Caco-2 (cell line): ENCODE results near the gene PITPNB. TPM values are rescaled to one million over a fixed set of nuclear protein-coding genes. Genes with fewer than 3 reads are reported as not detected.

ENCODE experiments used
- BruUV-seq: library from RNA; stranded (reverse); fragments of 400-500 nt; replicated peaks from 2 replicates; lab custom pipeline; 2021; lab: Mats Ljungman, UMichigan
- CTCF ChIA-PET: fragments of 300-600 bp; sonication (Branson Sonifier 250); formaldehyde crosslinking; loops from one replicate; lab custom pipeline; 2022; ENCODE audit warnings: antibody characterized with exemption; lab: Charles Lee
- POLR2A ChIA-PET: fragments of 300-600 bp; sonication (Branson Sonifier 250); formaldehyde crosslinking; loops from one replicate; lab custom pipeline; 2022; ENCODE audit warnings: antibody characterized with exemption; lab: Charles Lee
- DNase-seq, 2 experiments: peaks; one replicate each; pipeline versions ENCODE4 v3.0.0 to v3.0.0-alpha.2; 2020 to 2022
- H3K27me3 ChIP-seq: replicated peaks from 2 replicates; pipeline ENCODE4 v1.6.0; 2011; ENCODE audit warnings: low read length; ENCODE audit not compliant: control insufficient read depth, insufficient read depth
- H3K36me3 ChIP-seq: 2 replicates; pipeline ENCODE4 v1.5.1; 2011; ENCODE audit warnings: low read length; ENCODE audit not compliant: control insufficient read depth, insufficient read depth
- H3K4me1 ChIP-seq: fragments of 250-450 bp; sonication (Bioruptor Pico); 2 replicates; pipeline ENCODE4 v1.5.1; 2020; ENCODE audit warnings: mild to moderate bottlenecking
- H3K4me3 ChIP-seq: 2 replicates; pipeline ENCODE4 v1.5.1; 2011; ENCODE audit warnings: low read depth, mild to moderate bottlenecking, control low read depth, low read length
- H3K9me3 ChIP-seq: fragments of 250-450 bp; sonication (Bioruptor Pico); 2 replicates; pipeline ENCODE4 v1.5.1; 2020; ENCODE audit warnings: mild to moderate bottlenecking, moderate library complexity
- H3K27ac Mint-ChIP-seq: one replicate; pipeline ENCODE4 v1.8.0; 2022; ENCODE audit warnings: mixed read lengths; ENCODE audit not compliant: unreplicated experiment
- H3K27me3 Mint-ChIP-seq: one replicate; pipeline ENCODE4 v1.8.0; 2022; ENCODE audit warnings: mixed read lengths; ENCODE audit not compliant: insufficient read depth, unreplicated experiment
- H3K36me3 Mint-ChIP-seq: one replicate; pipeline ENCODE4 v1.8.0; 2022; ENCODE audit warnings: mild to moderate bottlenecking, mixed read lengths; ENCODE audit not compliant: insufficient read depth, unreplicated experiment
- H3K4me1 Mint-ChIP-seq: one replicate; pipeline ENCODE4 v1.8.0; 2022; ENCODE audit warnings: low read depth, mixed read lengths; ENCODE audit not compliant: unreplicated experiment
- H3K4me3 Mint-ChIP-seq: one replicate; pipeline ENCODE4 v1.8.0; 2022; ENCODE audit warnings: mild to moderate bottlenecking, moderate library complexity, mixed read lengths; ENCODE audit not compliant: unreplicated experiment
- H3K9me3 Mint-ChIP-seq: one replicate; pipeline ENCODE4 v1.8.0; 2022; ENCODE audit warnings: mixed read lengths; ENCODE audit not compliant: unreplicated experiment
- intact Hi-C: fragments of 100-400 bp; cut with micrococcal nuclease; formaldehyde crosslinking; loops from one replicate; pipeline ENCODE4 v1.10.0; 2022; ENCODE audit not compliant: unreplicated experiment
- total RNA-seq: library from RNA; stranded (reverse); gene quantifications from 2 replicates; pipeline ENCODE4 v1.2.3, GENCODE V29; 2022
- TF ChIP-seq, protein P1 (sequence below), 2 experiments: fragments of 200-600 bp in 1 of 2; IDR thresholded peaks; 1 replicate in 1 of 2; 2 replicates in 1 of 2; pipeline versions ENCODE4 v1.5.1 to v1.8.0; 2011 to 2022; ENCODE audit warnings: antibody characterized with exemption in 1 of 2, control low read depth in 1 of 2, inconsistent platforms in 1 of 2, low read depth in 1 of 2, low read length in 1 of 2, mild to moderate bottlenecking in 1 of 2, moderate library complexity in 1 of 2; ENCODE audit not compliant: insufficient read depth in 1 of 2, severe bottlenecking in 1 of 2, unreplicated experiment in 1 of 2

Gene PITPNB
- total RNA-seq, 1 experiment from 2014 or later: 81.7 TPM

DNA sequence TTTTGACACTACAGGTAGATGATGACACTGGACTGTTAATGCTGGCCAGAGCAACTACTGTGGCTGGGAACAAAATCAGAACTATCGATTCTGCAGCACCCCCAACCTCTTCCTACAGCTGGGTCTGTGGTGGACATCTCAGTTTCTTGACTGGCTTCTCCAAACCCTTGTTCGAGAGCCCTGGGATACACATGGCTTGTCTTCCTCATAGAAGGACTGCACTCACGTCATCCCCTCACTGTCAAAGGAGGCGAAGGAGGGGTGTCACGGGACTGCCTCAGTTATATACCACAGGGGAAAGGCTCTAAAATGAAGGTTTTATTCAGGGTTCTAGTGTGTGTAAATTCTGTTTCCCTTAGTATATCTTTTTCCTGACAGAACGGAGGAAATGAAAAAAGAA lies 44.9 kb downstream of the PITPNB start:
- intact Hi-C loops: no loop called here
- Histone ChIP-seq H3K9me3 (no peaks in the 10 kb centered on the region), H3K36me3 (peaks cover 1% of the 10 kb centered on the region; the same call in 1 of the 2 replicates), H3K4me1 (peaks cover 26% of the 10 kb centered on the region), H3K4me3 (no peak overlapping the region), H3K27me3 (no peaks in the 10 kb centered on the region)
- Mint-ChIP-seq H3K4me3 (no peak overlapping the region), H3K4me1 (peaks cover 22% of the 10 kb centered on the region), H3K9me3 (no peaks in the 10 kb centered on the region), H3K27me3 (no peaks in the 10 kb centered on the region), H3K27ac (no peak overlapping the region), H3K36me3 (peaks cover 32% of the 10 kb centered on the region)
- no peak for DNase-seq
- TF ChIP-seq, protein P1, sequence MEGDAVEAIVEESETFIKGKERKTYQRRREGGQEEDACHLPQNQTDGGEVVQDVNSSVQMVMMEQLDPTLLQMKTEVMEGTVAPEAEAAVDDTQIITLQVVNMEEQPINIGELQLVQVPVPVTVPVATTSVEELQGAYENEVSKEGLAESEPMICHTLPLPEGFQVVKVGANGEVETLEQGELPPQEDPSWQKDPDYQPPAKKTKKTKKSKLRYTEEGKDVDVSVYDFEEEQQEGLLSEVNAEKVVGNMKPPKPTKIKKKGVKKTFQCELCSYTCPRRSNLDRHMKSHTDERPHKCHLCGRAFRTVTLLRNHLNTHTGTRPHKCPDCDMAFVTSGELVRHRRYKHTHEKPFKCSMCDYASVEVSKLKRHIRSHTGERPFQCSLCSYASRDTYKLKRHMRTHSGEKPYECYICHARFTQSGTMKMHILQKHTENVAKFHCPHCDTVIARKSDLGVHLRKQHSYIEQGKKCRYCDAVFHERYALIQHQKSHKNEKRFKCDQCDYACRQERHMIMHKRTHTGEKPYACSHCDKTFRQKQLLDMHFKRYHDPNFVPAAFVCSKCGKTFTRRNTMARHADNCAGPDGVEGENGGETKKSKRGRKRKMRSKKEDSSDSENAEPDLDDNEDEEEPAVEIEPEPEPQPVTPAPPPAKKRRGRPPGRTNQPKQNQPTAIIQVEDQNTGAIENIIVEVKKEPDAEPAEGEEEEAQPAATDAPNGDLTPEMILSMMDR (IDR thresholded peaks at IDR 0.05; ENCODE audit: insufficient read depth in 1 of 2, low read depth in 1 of 2, low read length in 1 of 2, severe bottlenecking in 1 of 2, unreplicated experiment in 1 of 2): no peak
- ChIA-PET CTCF (no interaction called here), POLR2A (no interaction called here)
- no TSS peak for BruUV-seq

GRCh38 chr22:27873472-27873871 lies 45.6 kb downstream of the PITPNB start:
- BruUV-seq: no TSS peak
- no peaks in the 10 kb centered on the region for H3K9me3 Mint-ChIP-seq
- CTCF ChIA-PET: no interaction called here
- H3K4me3 Mint-ChIP-seq: no peak overlapping the region
- H3K4me1 ChIP-seq: peaks cover 33% of the 10 kb centered on the region
- DNase-seq: no peak
- TF ChIP-seq, protein P1 (IDR thresholded peaks at IDR 0.05; ENCODE audit: insufficient read depth in 1 of 2, low read depth in 1 of 2, low read length in 1 of 2, severe bottlenecking in 1 of 2, unreplicated experiment in 1 of 2): no peak
- H3K36me3 Mint-ChIP-seq: peaks cover 28% of the 10 kb centered on the region
- H3K27me3 Mint-ChIP-seq: no peaks in the 10 kb centered on the region
- POLR2A ChIA-PET: no interaction called here
- no peak overlapping the region for H3K27ac Mint-ChIP-seq
- H3K27me3 ChIP-seq: no peaks in the 10 kb centered on the region
- no peaks in the 10 kb centered on the region for H3K9me3 ChIP-seq
- H3K4me3 ChIP-seq: no peak overlapping the region
- intact Hi-C loops: no loop called here
- peaks cover 1% of the 10 kb centered on the region; the same call in 1 of the 2 replicates for H3K36me3 ChIP-seq
- peaks cover 29% of the 10 kb centered on the region for H3K4me1 Mint-ChIP-seq

- no peak overlapping the region for H3K27ac Mint-ChIP-seq
- no peak overlapping the region for H3K4me3 ChIP-seq
- H3K9me3 Mint-ChIP-seq: no peaks in the 10 kb centered on the region
- no TSS peak for BruUV-seq
- peaks cover 28% of the 10 kb centered on the region for H3K36me3 Mint-ChIP-seq
- intact Hi-C loops: no loop called here
- H3K27me3 ChIP-seq: no peaks in the 10 kb centered on the region
- no peaks in the 10 kb centered on the region for H3K9me3 ChIP-seq
- H3K4me3 Mint-ChIP-seq: no peak overlapping the region
- H3K36me3 ChIP-seq: peaks cover 1% of the 10 kb centered on the region; the same call in 1 of the 2 replicates
- DNase-seq: no peak
- TF ChIP-seq, protein P1 (IDR thresholded peaks at IDR 0.05; ENCODE audit: insufficient read depth in 1 of 2, low read depth in 1 of 2, low read length in 1 of 2, severe bottlenecking in 1 of 2, unreplicated experiment in 1 of 2): no peak
- H3K4me1 ChIP-seq: peaks cover 41% of the 10 kb centered on the region
- peaks cover 35% of the 10 kb centered on the region for H3K4me1 Mint-ChIP-seq
- ChIA-PET CTCF (interaction anchor here (0.6 kb wide), 2 partner anchors 8 to 591 kb away, joined by 5 to 6 read pairs; no protein-coding TSS in a partner anchor), POLR2A (no interaction called here)
- H3K27me3 Mint-ChIP-seq: no peaks in the 10 kb centered on the region
Observed at GRCh38 chr22:27872488-27872887, 46.6 kb downstream of the PITPNB start.
